Epithelial cell of esophagus (primary cell): ENCODE measurements around the gene ATXN1.

Experiments used
- DNase-seq: peaks from one replicate; pipeline ENCODE4 v3.0.0; 2010; ENCODE audit warnings: low read depth
- H3K4me3 ChIP-seq: 2 replicates; pipeline ENCODE4 v1.5.1; 2011; ENCODE audit warnings: mild to moderate bottlenecking, low read length, control low read depth
- TF ChIP-seq, protein P1 (sequence below): IDR thresholded peaks from 2 replicates; pipeline ENCODE4 v1.5.1; 2011; ENCODE audit warnings: low read depth, mild to moderate bottlenecking, low read length, control low read depth, inconsistent platforms; ENCODE audit not compliant: insufficient read depth; ENCODE audit errors: missing control alignments

The ATXN1 gene

DNA sequence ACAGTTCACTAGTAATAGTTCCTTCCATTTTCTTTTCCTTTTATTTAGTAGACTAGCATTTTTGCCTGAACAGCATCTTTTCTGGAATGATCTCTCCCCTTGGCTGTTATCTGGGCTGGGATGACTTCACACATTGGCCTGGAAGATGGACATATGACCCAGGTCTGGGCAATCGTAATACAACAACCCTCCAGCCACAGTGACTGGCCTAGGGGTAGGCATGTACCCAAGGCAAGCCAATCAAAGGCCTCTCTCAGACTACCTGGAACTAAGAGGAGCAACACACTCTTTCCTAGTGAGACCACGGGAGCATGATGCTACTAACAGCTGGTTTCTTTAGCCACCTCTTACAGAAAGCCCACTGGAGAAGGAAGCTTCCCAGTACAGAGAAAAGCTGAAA lies 270.6 kb downstream of the ATXN1 start:
- H3K4me3 ChIP-seq = no peak overlapping the region
- DNase-seq = no peak
- TF ChIP-seq, protein P1, sequence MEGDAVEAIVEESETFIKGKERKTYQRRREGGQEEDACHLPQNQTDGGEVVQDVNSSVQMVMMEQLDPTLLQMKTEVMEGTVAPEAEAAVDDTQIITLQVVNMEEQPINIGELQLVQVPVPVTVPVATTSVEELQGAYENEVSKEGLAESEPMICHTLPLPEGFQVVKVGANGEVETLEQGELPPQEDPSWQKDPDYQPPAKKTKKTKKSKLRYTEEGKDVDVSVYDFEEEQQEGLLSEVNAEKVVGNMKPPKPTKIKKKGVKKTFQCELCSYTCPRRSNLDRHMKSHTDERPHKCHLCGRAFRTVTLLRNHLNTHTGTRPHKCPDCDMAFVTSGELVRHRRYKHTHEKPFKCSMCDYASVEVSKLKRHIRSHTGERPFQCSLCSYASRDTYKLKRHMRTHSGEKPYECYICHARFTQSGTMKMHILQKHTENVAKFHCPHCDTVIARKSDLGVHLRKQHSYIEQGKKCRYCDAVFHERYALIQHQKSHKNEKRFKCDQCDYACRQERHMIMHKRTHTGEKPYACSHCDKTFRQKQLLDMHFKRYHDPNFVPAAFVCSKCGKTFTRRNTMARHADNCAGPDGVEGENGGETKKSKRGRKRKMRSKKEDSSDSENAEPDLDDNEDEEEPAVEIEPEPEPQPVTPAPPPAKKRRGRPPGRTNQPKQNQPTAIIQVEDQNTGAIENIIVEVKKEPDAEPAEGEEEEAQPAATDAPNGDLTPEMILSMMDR = no peak

DNA sequence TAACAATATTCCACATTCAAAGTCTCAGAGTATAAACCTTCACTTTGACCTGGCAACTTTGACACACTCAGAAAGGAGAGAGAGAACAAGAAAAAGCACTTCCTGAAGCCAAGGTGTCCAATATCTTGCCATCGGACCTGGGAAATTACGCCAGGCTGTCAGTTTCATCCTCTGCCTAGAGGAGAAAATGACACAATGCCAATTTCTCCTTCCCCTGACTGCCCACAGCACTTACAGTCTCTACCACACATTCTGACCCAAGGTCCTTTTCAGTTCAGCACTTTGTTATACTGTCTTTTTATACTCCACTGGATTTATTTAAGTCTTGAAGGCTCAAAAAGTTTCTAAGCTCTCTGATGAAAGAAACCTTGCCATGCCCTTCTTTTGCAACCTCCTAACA lies 272.4 kb downstream of the ATXN1 start:
- no peak overlapping the region for H3K4me3 ChIP-seq
- no peak for DNase-seq
- TF ChIP-seq, protein P1 = no peak

DNA sequence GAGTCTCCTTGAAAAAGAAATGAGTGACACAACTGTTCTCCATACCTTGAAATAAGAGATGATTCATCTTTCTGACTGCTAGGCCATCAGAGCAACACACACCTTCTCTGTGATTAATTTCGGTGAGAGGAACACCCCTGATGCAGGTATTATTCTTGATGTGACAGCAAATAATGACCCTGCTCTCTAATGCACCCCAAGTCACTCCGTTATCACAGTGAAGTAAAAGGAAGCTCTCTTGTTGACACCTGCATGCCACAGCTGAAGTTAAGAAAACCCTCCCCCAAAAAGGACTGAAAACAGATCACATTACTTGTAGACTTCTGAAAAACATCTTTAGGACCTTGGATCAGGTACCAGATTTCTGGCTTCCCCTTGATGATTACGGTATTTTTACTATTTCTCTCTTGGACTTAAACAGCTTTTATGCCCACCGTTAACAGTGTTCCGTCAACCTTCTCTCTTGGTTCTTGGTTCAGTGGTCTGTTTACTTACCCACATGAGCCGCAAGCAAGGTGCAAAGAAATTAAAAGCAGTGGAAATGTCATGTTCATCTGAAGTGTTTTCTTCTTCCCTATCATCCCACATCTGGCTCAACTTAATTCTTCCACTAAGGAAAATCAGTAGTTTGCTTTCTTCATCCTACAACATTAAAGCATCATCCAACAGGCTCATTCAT lies 273.1 kb downstream of the ATXN1 start:
- TF ChIP-seq, protein P1 = no peak
- peak; percentile 48 for DNase-seq
- no peak overlapping the region for H3K4me3 ChIP-seq

DNA sequence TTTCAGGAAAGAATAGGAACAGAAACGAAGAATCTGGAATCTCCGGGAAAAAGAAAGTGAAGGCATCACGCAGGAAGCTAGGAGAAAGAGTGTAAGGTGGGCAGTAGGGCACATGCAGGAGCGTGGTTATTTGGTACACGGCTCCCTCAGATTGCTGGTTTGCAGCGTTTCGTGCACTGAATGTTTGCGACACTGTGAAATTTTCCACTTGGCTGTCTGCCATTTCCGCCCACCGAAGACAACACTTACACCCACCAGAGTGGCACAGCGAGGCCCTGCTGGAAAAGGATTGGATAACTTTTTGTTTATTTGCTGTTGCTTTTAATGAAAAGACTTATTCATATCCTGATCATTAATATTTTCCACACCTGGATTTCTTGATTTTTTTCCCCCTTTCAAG lies 274.6 kb downstream of the ATXN1 start:
- no peak overlapping the region for H3K4me3 ChIP-seq
- no peak for DNase-seq
- TF ChIP-seq, protein P1 = no peak

DNA sequence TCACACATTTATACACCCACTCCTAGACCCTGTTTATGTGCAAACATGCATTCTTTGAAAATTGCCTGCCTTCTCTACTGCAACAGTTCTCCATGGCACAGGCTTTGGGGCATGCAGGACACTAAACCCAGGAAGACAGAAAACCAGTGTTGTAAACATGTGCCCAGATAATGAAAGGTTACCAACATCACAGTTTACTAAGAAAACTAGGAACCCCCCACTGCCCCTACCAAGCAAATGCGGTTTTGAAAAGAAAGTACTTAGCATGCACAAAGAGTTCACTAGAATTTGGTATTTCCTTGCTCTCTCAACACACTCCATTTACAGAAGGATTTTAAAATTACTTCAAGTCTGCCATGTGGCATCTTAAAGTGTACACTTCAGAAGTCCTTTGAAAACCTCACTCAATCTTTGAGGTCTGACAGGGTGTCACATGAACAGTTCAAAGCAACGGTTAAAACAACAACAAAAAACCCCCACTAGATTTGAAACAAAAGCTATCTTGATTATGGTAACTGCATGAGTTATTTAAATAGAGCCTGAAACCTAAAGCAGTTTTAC lies 277.9 kb downstream of the ATXN1 start:
- H3K4me3 ChIP-seq = no peak overlapping the region

DNA sequence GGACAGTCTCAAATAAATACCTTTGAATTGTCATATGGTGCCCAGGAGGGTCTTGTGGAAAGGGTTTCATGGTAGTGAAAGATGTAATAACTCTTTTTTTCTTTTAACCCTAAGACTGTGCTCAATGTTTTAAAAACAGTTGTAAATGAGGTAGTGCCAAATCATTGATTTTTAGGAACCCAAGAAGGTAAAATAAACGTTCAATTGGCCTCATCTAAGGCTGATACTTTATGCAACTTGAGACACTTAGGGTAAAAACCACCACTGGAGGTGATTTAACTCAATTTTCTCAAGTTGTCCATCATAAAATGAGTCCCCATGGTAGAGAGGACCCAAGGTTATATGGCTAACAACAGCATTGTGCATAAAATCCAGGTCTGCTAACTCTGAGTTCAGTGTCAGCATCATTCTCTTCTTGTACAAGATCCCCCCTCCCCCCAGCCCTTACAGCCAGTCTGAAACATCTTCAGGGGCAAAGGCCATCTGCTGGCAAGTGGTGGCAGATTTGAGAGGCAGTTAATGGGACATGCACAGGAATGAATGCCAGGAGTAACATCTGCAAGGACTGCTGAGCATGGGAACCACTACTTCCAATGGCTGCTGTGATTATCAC lies 278.5 kb downstream of the ATXN1 start:
- DNase-seq = no peak
- no peak overlapping the region for H3K4me3 ChIP-seq
- TF ChIP-seq, protein P1 = no peak

More for the DNA sequence above, 277.9 kb downstream of the ATXN1 start:
- DNase-seq = no peak
- TF ChIP-seq, protein P1 = no peak
